AG09309 (cell line): Measurements from ENCODE around the gene JPH2.

Experiments used
- DNase-seq: peaks from one replicate; pipeline ENCODE4 v3.0.0-alpha.2; 2010; ENCODE audit warnings: low read depth
- H3K4me3 ChIP-seq: 2 replicates; pipeline ENCODE4 v1.5.1; 2011; ENCODE audit warnings: mild to moderate bottlenecking, low read depth, low read length, moderate library complexity; ENCODE audit not compliant: control insufficient read depth
- CTCF ChIP-seq: IDR thresholded peaks from 2 replicates; pipeline ENCODE4 v1.5.1; 2011; ENCODE audit warnings: mild to moderate bottlenecking, low read depth, low read length, inconsistent platforms; ENCODE audit not compliant: insufficient read depth, control insufficient read depth; ENCODE audit errors: missing control alignments

The JPH2 gene

GRCh38 chr20:44173846-44174245 lies 13.1 kb downstream of the JPH2 start:
- TF ChIP-seq CTCF, result no peak
- no peak for DNase-seq
- H3K4me3 ChIP-seq, result no peak overlapping the region

DNA sequence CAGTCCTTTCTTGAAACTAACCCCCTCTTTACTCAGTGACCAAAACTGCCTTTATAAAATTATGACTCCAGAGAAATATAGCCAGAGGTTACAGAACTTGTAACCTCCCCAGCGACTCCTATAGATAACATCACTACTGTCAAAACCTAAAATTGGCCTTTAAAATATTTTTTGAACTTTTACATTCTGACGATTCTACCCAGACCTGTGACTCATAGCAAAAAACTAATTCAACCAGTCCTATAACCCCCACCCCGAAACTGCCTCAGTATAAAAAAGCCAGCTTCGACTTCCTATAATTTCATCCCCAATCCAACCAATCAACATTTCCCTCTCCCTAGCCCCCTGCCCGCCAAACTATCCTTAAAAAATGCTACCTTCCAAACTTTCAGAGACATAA lies 13.9 kb downstream of the JPH2 start:
- DNase-seq, result no peak
- H3K4me3 ChIP-seq, result no peak overlapping the region
- no peak for TF ChIP-seq CTCF

DNA sequence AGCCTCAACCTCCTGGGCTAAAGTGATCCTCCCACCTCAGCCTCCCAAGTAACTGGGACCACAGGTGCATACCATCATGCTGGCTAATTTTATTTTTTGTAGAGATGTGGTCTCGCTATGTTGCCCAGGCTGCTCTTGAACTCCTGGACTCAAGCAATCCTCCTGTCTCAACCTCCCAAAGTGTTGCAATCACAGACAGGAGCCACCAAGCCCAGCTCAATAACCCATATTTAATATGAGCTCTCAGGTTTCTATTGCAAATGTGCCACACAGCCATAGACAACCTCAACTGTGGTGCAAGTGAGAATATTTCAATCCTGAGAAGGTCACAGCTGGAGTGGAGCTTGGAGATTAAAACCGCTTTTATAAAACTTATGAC lies 14.4 kb downstream of the JPH2 start:
- no peak for DNase-seq
- TF ChIP-seq CTCF, result no peak
- no peak overlapping the region for H3K4me3 ChIP-seq

DNA sequence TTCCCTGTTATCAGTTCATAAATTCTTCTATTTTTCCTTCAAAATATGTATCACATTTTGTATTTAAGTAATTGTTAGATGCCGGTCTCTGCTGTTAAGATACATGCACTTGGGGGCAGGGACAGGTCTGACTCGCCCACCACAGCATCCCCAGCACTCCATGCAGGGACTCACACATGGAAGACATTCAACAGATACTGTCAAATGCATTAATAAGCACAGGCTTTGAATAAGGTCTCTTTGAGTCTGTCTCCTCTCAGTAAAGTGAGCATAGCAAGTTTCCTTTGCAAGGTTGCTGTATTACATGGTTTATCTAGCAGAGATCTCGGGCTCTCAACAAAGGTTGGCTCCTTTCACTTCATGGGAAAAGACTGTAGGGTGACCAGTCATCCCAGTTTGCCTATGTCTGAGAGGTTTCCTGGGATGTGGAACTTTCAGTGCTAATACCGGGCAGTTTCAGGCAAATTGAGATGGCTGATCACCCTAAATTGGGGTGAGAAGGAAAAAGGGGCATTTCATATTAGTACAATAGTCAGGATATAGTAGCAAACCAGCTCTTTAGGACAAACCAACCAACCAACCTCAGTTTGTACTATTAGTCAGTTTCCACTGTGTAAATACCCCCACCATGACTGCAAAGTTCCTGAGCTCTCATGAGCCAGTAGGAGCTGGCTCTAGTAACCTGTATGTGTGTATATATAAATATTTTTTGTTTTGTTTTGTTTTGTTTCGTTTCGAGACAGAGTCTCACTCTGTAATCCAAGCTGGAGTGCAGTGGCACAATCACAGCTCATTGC lies 15.0 kb downstream of the JPH2 start:
- no peak overlapping the region for H3K4me3 ChIP-seq
- no peak for TF ChIP-seq CTCF
- no peak for DNase-seq

DNA sequence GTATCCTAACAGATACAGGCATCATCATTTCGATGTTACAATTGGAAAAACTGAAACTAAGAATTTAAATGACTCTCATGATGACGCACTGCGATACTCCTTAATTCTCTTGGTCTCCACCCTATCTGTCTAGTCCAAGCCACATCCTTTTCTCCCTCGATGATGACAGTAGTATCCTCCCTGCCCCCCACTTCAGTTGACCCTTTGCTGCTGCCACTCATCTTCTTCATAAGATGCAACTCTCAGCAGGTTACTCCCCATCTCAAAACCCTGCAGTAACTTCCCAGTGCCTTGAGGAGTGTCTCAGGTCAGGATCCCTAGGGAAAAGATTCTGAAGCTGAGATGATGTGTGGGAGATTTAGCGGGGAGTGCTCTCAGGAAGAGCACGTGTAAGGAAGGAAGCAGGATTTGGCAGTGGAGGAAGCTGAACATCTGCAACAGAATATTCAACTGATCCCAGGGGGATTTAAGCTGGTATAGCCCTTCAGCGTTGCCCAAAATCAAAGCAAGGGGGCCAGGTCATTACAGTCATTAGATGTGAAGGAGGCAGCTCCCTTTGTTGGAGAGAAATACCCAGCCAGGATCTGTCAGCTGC lies 16.1 kb downstream of the JPH2 start:
- H3K4me3 ChIP-seq, result no peak overlapping the region
- no peak for DNase-seq
- no peak for TF ChIP-seq CTCF

DNA sequence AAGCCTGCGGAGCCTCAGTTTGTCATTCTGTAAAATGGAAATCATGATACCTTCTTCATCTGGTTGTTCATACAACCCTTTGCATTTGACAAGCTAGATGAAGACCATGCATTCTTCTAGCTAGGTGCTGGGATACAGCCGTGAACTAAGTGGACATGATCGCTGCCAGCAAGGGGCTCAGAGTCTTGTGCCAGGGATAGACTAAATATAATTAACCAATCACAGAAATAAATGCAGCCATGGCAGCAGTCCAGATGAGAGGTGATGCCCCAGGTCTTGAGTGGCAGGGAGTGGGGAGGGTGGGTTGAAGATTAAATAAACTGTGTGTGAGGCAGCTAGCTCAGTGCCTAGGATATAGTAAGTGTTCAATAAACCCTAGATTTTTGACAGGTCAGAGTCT lies 19.3 kb downstream of the JPH2 start:
- DNase-seq, result no peak
- H3K4me3 ChIP-seq, result no peak overlapping the region
- no peak for TF ChIP-seq CTCF
